Transverse colon (tissue), 4 donors: ENCODE measurements around the gene CARMIL1. TPM values are rescaled to one million over a fixed set of nuclear protein-coding genes. Genes with fewer than 3 reads are reported as not detected.

Experiments used
- DNase-seq: peaks from one replicate; pipeline ENCODE4 v3.0.0-alpha.2; 2019
- H3K27ac ChIP-seq, 4 donors: fragments of 200-600 bp; sonication (generic); 2 replicates each; pipeline ENCODE4 v1.5.1; 2016 to 2018; ENCODE audit warnings: inconsistent platforms in 4 of 4
- H3K27me3 ChIP-seq: fragments of 200-600 bp; sonication (generic); 2 replicates; pipeline ENCODE4 v1.5.1; 2017; ENCODE audit warnings: inconsistent platforms
- H3K36me3 ChIP-seq, 4 donors: fragments of 200-600 bp; sonication (generic); 2 replicates each; pipeline ENCODE4 v1.5.1; 2017 to 2019; ENCODE audit warnings: inconsistent platforms in 4 of 4
- H3K4me1 ChIP-seq, 4 donors: fragments of 200-600 bp; sonication (generic); 2 replicates each; pipeline ENCODE4 v1.5.1; 2017 to 2020; ENCODE audit warnings: inconsistent platforms in 4 of 4
- H3K4me3 ChIP-seq, 4 donors: fragments of 200-600 bp; sonication (generic); 1 replicate in 1 of 4; 2 replicates in 3 of 4; pipeline versions ENCODE4 v1.5.1 to v1.6.1; 2017 to 2019; ENCODE audit warnings: inconsistent platforms in 4 of 4
- H3K9me3 ChIP-seq, 2 donors: fragments of 200-600 bp; sonication (generic); 2 replicates each; pipeline ENCODE4 v1.5.1; 2017 to 2019; ENCODE audit warnings: inconsistent platforms in 2 of 2
- CTCF ChIP-seq, 5 experiments: fragments of 200-600 bp in 3 of 5; fragments of 450-650 bp in 2 of 5; sonication (generic) in 3 of 5; IDR thresholded peaks; 1 replicate in 2 of 5; 2 replicates in 3 of 5; pipeline ENCODE4 v1.5.1; 2016 to 2017; ENCODE audit warnings: antibody characterized with exemption in 5 of 5, inconsistent platforms in 3 of 5, mild to moderate bottlenecking in 2 of 5, moderate library complexity in 1 of 5
- EP300 ChIP-seq: sonication (generic); formaldehyde crosslinking; IDR thresholded peaks from one replicate; pipeline ENCODE4 v1.6.1; 2017; ENCODE audit warnings: antibody characterized with exemption, low read depth
- POLR2A ChIP-seq: fragments of 450-650 bp; IDR thresholded peaks from one replicate; pipeline ENCODE4 v1.6.1; 2016; ENCODE audit warnings: antibody characterized with exemption, mild to moderate bottlenecking, moderate library complexity
- POLR2AphosphoS5 ChIP-seq, 3 donors: sonication (generic); formaldehyde crosslinking; IDR thresholded peaks; one replicate each; pipeline ENCODE4 v1.6.1; 2016; ENCODE audit warnings: antibody characterized with exemption in 3 of 3
- WGBS, 2 donors: methylation state at CpG; one replicate each; pipeline ENCODE4 v1.1.5; 2018; ENCODE audit warnings: low coverage in 1 of 2; 5-methylcytosine and 5-hydroxymethylcytosine counted together
- in situ Hi-C, 4 donors: fragments of 200-750 bp; cut with MboI; loops; one replicate each; pipeline versions ENCODE4 v1.15.0 to v1.15.1; 2017; ENCODE audit warnings: low sequenced_read_pairs in 3 of 4, low pct_ligation_motif_present in 1 of 4, low pct_unique_long_range_greater_than_20kb in 1 of 4
- intact Hi-C: fragments of 100-400 bp; cut with DNase I; formaldehyde crosslinking; loops from one replicate; pipeline ENCODE4 v1.15.1; 2023; ENCODE audit warnings: low total_unique reads
- total RNA-seq, 4 donors: library from RNA; depleted of rRNA; stranded (reverse); fragments of >200 nt; gene quantifications; one replicate each; pipeline ENCODE4 v1.1.0, GENCODE V29; 2016

CARMIL1 gene
- total RNA-seq, 4 donors from 2014 or later, result 25.1 to 93.5 (median 61.0) TPM

- Histone ChIP-seq H3K36me3 (no peaks in the 10 kb centered on the region), H3K27ac (no peak overlapping the region), H3K4me1 (no peaks in the 10 kb centered on the region), H3K4me3 (no peak overlapping the region), H3K27me3 (no peaks in the 10 kb centered on the region), H3K9me3 (no peaks in the 10 kb centered on the region)
- TF ChIP-seq EP300 (no peak), CTCF (IDR thresholded peaks at IDR 0.05) (no peak), POLR2AphosphoS5 (IDR thresholded peaks at IDR 0.05) (no peak), POLR2A (no peak)
- 75 to 86% methylated on average over 2 of the region's 2 CpGs for WGBS, 2 donors
- DNase-seq, result no peak
- in situ Hi-C loops, result no loop called here
- intact Hi-C loops, result no loop called here
Observed at GRCh38 chr6:25387911-25388310, 108.7 kb downstream of the CARMIL1 start.

- 70 to 80% methylated on average over 2 to 3 of the region's 3 CpGs for WGBS, 2 donors
- no peaks in the 10 kb centered on the region for H3K9me3 ChIP-seq
- DNase-seq, result no peak
- H3K4me1 ChIP-seq, result no peaks in the 10 kb centered on the region
- in situ Hi-C loops, result no loop called here
- no peak overlapping the region for H3K27ac ChIP-seq
- no peaks in the 10 kb centered on the region for H3K27me3 ChIP-seq
- H3K36me3 ChIP-seq, result no peaks in the 10 kb centered on the region
- intact Hi-C loops, result no loop called here
- no peak for TF ChIP-seq CTCF (IDR thresholded peaks at IDR 0.05)
- no peak for TF ChIP-seq POLR2AphosphoS5 (IDR thresholded peaks at IDR 0.05)
- no peak for TF ChIP-seq EP300
- TF ChIP-seq POLR2A, result no peak
- H3K4me3 ChIP-seq, result no peak overlapping the region
Observed at GRCh38 chr6:25388776-25389175, 109.6 kb downstream of the CARMIL1 start.

- no peaks in the 10 kb centered on the region for H3K9me3 ChIP-seq
- DNase-seq, result no peak
- intact Hi-C loops, result no loop called here
- H3K4me3 ChIP-seq, result no peak overlapping the region
- no peaks in the 10 kb centered on the region for H3K4me1 ChIP-seq
- no peaks in the 10 kb centered on the region for H3K27me3 ChIP-seq
- TF ChIP-seq POLR2AphosphoS5 (IDR thresholded peaks at IDR 0.05), result no peak
- no peak for TF ChIP-seq CTCF (IDR thresholded peaks at IDR 0.05)
- TF ChIP-seq POLR2A, result no peak
- no peak for TF ChIP-seq EP300
- WGBS, 2 donors, result 91 to 94% methylated on average over 2 of the region's 2 CpGs
- H3K36me3 ChIP-seq, result no peaks in the 10 kb centered on the region
- no peak overlapping the region for H3K27ac ChIP-seq
- in situ Hi-C loops, result no loop called here
Observed at GRCh38 chr6:25389471-25389870, 110.3 kb downstream of the CARMIL1 start.

GRCh38 chr6:25392372-25392771, 113.2 kb downstream of the CARMIL1 start:
- DNase-seq, result no peak
- no peak overlapping the region for H3K27ac ChIP-seq
- intact Hi-C loops (loop anchor here (1.0 kb wide), 1 partner anchor 24 kb away; no protein-coding TSS in a partner anchor), in situ Hi-C loops (no loop called here)
- H3K27me3 ChIP-seq, result no peaks in the 10 kb centered on the region
- H3K9me3 ChIP-seq, result no peaks in the 10 kb centered on the region
- H3K4me3 ChIP-seq, result no peak overlapping the region
- H3K4me1 ChIP-seq, result no peaks in the 10 kb centered on the region
- WGBS, 2 donors, result 76 to 84% methylated on average over 2 of the region's 2 CpGs
- TF ChIP-seq CTCF (IDR thresholded peaks at IDR 0.05) (no peak), EP300 (no peak), POLR2A (no peak), POLR2AphosphoS5 (IDR thresholded peaks at IDR 0.05) (no peak)
- H3K36me3 ChIP-seq, result no peaks in the 10 kb centered on the region
